ENCODE results near the gene RXRA. TPM values are rescaled to one million over a fixed set of nuclear protein-coding genes. Genes with fewer than 3 reads are reported as not detected.

The RXRA gene
- total and polyA plus RNA-seq, 9 donors: 12.4 to 82.2 (median 70.6) TPM

GRCh38 chr9:134345737-134346136 is 19.5 kb downstream of the RXRA start:
- Histone ChIP-seq H3K9me3 (no peaks in the 10 kb centered on the region), H3K4me3 (no peak overlapping the region), H3K27ac (no peak overlapping the region), H3K36me3 (no peaks in the 10 kb centered on the region), H3K4me1 (ENCODE audit: insufficient read depth) (peaks cover 69% of the 10 kb centered on the region), H3K27me3 (no peaks in the 10 kb centered on the region)
- 79 to 85% (median 84%) methylated on average over 12 of the region's 12 CpGs for WGBS, 3 donors
- TF ChIP-seq CTCF (IDR thresholded peaks at IDR 0.05) (no peak), POLR2A (IDR thresholded peaks at IDR 0.05) (no peak), EP300 (IDR thresholded peaks at IDR 0.05) (no peak)
- intact Hi-C loops (cut with DNase I): no loop called here
- DNase-seq: no peak

GRCh38 chr9:134346151-134346550 is 19.9 kb downstream of the RXRA start:
- no peak for DNase-seq
- intact Hi-C loops (cut with DNase I): no loop called here
- TF ChIP-seq POLR2A (IDR thresholded peaks at IDR 0.05) (no peak), CTCF (IDR thresholded peaks at IDR 0.05) (no peak), EP300 (IDR thresholded peaks at IDR 0.05) (no peak)
- Histone ChIP-seq H3K27ac (no peak overlapping the region), H3K9me3 (no peaks in the 10 kb centered on the region), H3K4me1 (ENCODE audit: insufficient read depth) (peaks cover 67% of the 10 kb centered on the region), H3K27me3 (no peaks in the 10 kb centered on the region), H3K4me3 (no peak overlapping the region), H3K36me3 (no peaks in the 10 kb centered on the region)
- 37 to 48% (median 45%) methylated on average over 14 of the region's 14 CpGs for WGBS, 3 donors

GRCh38 chr9:134346840-134347583 is 20.8 kb downstream of the RXRA start:
- no peaks in the 10 kb centered on the region for H3K36me3 ChIP-seq
- WGBS, 3 donors: 76 to 78% (median 78%) methylated on average over 21 of the region's 21 CpGs
- H3K27me3 ChIP-seq: no peaks in the 10 kb centered on the region
- no peak for TF ChIP-seq CTCF (IDR thresholded peaks at IDR 0.05)
- TF ChIP-seq EP300 (IDR thresholded peaks at IDR 0.05): no peak
- no peak for TF ChIP-seq POLR2A (IDR thresholded peaks at IDR 0.05)
- H3K4me1 ChIP-seq (ENCODE audit: insufficient read depth): peaks cover 63% of the 10 kb centered on the region
- no peak overlapping the region for H3K27ac ChIP-seq
- H3K4me3 ChIP-seq: no peak overlapping the region
- no peaks in the 10 kb centered on the region for H3K9me3 ChIP-seq
- intact Hi-C loops (cut with DNase I): no loop called here
- DNase-seq: no peak

- no peaks in the 10 kb centered on the region for H3K36me3 ChIP-seq
- H3K27ac ChIP-seq: no peak overlapping the region
- no peak for DNase-seq
- H3K4me1 ChIP-seq (ENCODE audit: insufficient read depth): peaks cover 59% of the 10 kb centered on the region
- TF ChIP-seq EP300 (IDR thresholded peaks at IDR 0.05) (no peak), POLR2A (IDR thresholded peaks at IDR 0.05) (no peak), CTCF (IDR thresholded peaks at IDR 0.05) (no peak)
- no peaks in the 10 kb centered on the region for H3K9me3 ChIP-seq
- no peak overlapping the region for H3K4me3 ChIP-seq
- H3K27me3 ChIP-seq: no peaks in the 10 kb centered on the region
- intact Hi-C loops (cut with DNase I): no loop called here
- WGBS, 3 donors: 85 to 91% (median 86%) methylated on average over 10 of the region's 10 CpGs
These were observed 21.7 kb downstream of the RXRA start for GRCh38 chr9:134347996-134348395.
